GM19025 (cell line): ENCODE measurements around the gene PRDM12.

Source experiments
- ATAC-seq: cut with Tn5 transposase; IDR thresholded peaks from one replicate; pipeline ENCODE4 v1.9.1; 2021; ENCODE audit warnings: mild to moderate bottlenecking, low read depth, moderate library complexity; ENCODE audit not compliant: unreplicated experiment

PRDM12 gene

GRCh38 chr9:130714586-130715110, 50.3 kb downstream of the PRDM12 start:
- ATAC-seq, result no peak

GRCh38 chr9:130715270-130715669, 50.9 kb downstream of the PRDM12 start:
- no peak for ATAC-seq

- no peak for ATAC-seq
These were observed 54.2 kb downstream of the PRDM12 start for GRCh38 chr9:130718562-130718961.

- ATAC-seq, result no peak
These were observed 56.4 kb downstream of the PRDM12 start for GRCh38 chr9:130720762-130721161.

- no peak for ATAC-seq
These were observed 64.3 kb downstream of the PRDM12 start for GRCh38 chr9:130728721-130729120.

- ATAC-seq, result no peak
These were observed 64.8 kb downstream of the PRDM12 start for GRCh38 chr9:130729145-130729544.

GRCh38 chr9:130731355-130731754, 67.0 kb downstream of the PRDM12 start:
- no peak for ATAC-seq

- no peak for ATAC-seq
These were observed 67.7 kb downstream of the PRDM12 start for GRCh38 chr9:130732136-130732535.
